Stimulated activated CD8-positive, alpha-beta memory T cell treated with anti-CD3 and anti-CD28 coated beads, Interleukin-4, amount 100 ng/mL, for 24 hours (primary cell): ENCODE measurements around the gene ELL2.

Experiments
- DNase-seq: peaks from one replicate; pipeline ENCODE4 v3.0.0-alpha.2; 2020; ENCODE audit warnings: low read depth

Gene ELL2

DNA sequence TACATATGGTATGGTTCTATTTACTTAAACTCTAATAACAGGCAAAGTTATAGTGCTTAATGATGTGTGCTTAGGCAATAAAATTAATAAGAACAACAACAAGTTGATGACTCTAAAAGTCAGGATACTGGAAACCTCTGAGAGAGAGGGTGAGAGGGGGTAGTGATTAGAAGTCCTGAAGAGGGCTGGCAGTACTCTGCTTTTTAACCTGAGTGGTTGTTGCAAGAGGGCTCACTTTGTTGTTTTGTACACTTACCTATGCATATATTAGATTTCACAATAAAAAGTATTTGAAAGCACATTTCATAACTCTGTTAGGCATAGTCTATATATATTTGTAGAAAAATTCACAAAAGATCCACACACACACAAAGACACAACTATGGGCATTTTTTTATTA, 21.4 kb upstream of the ELL2 start:
- no peak for DNase-seq

DNA sequence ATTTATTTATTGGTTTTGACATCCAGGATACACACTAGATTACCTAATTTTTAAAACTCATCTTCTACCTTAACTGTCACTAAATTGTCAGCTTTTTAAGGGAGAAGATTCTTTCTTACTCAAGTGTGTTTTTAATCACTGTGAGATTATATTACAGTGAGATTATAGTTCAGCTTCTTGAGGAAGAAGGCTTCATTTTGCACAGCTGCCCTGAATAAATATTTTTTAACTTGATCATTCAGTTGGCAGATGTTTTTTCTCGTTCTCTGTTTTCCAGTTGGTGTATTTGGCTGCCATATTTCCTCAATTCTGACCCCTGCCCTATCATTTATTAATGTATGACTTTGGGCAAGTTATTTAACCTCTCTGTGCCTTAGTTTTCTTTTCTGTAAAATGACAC, 15.0 kb upstream of the ELL2 start:
- no peak for DNase-seq

DNA sequence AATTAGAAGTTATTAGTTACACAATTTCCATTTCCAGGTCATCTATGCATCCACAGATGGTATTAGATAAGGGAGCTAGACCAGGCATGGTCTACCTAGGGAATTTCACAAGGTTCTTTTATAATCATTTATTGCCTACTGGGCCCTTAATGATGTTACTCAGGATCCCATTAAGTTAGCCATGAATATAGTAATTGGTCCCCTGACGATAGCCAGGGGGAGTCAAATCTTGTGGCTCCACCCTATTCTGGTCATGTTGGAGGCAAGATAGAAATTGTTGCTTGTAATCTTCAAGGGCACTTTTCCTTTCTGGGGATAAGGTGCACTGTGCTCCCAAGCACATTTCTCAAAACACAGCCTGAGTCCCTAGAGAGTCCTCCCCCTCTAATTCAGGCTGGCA, 14.1 kb upstream of the ELL2 start:
- DNase-seq: no peak

DNA sequence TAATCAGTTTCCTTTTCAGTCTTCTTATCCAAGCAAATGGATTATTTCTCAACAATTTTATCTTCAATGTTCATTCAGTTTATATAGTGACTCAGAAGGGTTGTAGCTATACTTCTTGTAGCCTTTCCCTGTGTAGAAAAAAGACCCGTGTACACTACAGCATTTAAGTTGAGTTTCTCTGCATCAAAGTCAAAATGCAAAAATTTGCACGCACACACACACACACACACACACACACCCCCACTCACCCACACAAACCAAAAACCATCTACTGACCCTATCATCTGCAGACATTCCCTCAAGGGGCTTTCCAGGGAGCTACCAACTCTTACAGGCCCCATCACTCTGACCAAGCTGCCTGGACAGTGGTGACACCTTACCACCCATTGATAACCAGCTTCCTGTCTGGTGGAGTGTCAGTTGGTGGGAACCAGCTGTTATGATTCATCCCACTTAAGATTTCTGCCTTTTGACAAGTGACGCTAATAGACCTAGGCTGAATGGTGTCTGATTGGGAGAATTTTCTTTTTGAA, 12.2 kb upstream of the ELL2 start:
- DNase-seq: no peak

DNA sequence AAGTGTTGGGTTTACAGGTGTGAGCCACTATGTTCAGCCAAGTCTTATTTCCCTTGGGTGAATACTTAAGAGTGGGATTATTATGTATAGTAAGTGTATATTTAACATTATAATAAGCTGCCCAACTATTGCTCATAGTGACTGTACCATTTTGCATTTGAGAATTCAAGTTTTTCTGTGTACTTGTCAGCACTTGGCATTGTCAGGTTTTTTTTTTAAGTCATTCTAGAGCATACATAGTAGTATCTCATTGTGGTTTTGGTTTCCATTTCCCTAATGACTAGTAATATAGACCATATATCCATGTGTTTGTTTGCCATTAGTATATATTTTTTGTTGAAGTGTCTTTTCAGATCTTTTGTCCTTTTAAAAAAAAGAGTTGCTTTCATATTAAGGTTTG, 10.5 kb upstream of the ELL2 start:
- no peak for DNase-seq

DNA sequence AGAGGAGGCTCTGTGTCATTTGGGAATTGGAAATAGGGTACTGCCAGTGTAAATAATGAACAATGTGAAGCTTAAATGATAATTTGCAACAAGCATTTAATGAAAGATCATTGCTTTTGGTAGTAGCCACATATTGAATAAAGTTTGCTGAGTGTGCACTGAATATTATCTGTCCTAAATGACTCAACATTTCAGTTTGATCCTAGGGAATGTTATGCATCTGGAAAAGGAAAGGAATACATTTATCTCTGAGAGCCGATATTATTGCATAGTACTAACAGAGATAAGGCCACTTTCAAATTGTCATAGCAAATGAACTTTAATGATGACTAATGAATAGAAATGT, 8.7 kb upstream of the ELL2 start:
- no peak for DNase-seq

DNA sequence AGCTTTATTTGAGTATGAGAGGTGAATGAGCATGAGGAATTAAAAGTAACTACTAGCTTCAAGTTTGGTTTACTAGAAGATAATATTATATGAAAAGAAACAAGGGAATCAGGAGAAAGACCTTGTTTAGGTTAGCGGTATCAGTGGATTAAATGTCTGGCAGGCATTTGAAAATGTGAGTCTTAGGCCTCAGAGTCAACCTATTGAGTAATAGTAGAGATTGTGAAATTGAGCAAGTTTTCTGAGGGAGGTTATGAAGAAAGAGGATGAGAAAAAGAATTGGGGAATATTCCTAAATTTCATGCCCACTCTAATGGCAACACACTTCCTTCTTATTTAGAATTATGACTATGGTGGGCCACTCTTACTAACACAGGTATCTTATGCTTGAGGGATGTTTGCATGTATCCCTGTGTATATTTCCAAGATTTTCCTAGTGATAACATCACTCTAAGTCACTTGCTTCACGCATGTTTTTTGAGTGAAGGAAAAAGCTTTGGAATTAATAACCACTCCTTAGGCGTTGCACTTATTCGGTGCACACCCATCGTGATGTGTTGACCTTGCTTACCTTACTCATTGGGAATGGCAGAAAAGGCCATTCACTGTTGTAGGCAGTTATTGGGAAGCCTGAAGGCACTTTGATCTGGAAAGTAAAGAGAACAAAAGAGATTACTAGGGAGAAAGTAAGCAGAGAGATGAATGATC, 8.2 kb upstream of the ELL2 start:
- no peak for DNase-seq

DNA sequence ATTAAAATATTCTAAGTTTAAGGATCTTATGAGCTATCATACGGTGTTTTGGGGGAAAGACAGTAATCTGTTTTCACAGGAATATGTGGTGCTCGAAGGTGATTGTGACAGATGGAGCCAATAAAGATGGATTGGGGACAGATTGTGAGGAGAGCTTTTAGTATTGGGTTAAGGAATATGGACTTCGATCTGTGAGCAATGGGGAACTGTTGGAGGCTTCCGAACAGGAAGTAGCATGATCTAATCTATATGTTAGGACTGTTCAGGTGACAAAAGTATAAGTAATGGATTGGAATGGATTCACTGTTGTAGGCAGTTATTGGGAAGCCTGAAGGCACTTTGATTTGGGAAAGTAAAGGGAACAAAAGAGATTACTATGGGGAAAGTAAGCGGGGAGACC, 7.4 kb upstream of the ELL2 start:
- DNase-seq: no peak

DNA sequence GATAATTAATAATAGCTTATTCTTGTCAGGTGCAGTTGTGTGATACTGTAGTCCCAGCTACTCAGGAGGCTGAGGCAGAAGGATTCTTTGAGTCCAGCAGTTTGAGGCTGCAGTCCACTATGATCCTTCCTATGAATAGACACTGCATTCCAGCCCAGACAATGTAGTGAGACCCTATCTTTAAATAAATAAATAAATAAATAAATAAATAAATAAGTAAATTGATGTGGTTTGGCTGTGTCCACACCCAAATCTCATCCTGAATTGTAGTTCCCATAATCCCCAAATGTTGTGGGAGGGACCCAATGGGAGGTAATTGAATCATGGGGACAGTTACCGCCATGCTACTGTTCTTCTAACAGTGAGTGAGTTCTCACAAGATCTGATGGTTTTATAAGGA, 5.6 kb upstream of the ELL2 start:
- no peak for DNase-seq

DNA sequence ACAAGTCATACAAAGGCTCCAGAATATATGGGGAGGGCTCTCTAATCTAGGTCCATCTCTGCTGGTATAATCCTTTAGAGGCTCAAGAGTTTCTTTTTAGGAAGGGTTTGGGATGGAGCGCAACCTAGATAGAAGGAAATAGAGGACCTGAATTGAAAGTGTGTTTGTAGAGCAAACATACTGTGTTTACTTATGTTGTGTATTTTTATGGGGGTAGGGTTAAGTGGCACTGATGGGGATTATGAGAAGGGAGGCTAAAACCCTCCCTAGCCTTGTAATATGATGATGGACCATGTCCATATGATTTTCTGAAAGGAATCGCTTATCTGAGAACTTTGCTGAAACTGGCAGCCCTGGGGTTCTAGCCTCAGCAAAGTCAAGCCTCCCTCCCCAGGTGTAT, 4.4 kb upstream of the ELL2 start:
- DNase-seq: no peak

DNA sequence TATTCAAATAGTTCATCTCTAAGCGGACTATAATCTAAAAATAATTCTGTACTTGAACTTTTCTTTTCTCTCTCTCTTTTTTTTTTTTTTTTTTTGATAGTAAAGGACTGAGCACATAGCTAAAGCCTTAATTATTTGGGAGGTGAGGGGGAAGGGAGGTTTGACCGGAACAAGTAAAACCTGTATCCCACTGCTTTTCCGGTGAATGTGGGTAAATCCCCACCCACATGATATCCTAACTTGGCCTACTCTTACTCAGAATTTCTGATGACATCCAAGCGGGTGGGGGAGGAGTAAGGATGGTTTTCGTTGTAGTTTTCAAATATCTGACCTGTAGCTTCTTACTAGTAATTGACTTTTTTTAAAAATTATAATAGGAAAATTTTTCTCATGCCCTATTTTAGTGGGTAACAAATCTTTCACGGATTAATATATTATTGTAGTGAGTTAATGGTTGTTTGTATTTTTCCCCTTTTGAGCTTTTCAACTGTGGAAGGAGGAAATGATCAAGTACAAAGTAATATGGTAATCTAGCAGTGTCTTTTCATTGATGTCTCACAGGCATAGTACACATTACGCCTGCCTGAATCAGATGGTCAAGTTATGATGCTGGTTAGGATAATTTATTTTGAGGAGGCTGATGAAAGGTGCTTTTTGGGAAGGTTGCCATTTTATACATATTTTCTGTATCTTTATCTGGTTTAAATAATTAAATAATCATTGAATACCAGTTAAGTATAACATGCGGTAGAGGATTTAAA, 2.2 kb upstream of the ELL2 start:
- no peak for DNase-seq

DNA sequence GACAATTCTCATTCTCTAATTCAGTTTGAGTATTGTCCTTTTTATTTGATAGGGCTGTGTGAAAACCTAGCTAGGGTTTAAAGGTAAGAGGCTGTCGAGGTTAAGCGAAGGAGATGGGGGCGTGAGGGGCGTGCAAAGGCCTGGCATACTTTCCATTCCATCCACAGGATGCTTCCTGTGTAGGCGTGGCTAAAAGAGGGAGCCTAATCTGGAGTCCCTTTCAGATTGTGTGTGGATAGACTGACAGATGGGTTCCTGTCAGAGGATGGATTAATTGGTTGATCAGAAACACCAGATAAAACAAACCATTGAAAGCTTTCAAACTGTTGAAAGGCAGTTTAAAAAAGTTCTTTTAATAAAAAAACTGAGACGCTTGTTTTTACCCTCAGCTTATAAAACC, 1.1 kb upstream of the ELL2 start:
- DNase-seq: no peak

DNA sequence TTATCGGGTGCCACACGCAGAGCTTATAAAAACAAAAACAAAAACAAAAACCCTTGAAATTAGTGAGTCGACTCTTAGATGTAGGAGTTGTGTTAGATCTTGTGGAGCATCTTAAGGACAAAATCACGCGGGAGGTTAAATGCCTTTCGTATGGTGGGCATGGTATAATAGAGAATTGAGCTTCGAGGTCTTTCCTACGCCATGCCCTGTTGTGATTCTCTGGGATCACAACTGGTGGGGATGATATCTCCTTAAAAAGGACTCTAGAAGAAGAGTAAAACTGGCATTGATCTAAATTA, 773 bp upstream of the ELL2 start:
- DNase-seq: no peak

DNA sequence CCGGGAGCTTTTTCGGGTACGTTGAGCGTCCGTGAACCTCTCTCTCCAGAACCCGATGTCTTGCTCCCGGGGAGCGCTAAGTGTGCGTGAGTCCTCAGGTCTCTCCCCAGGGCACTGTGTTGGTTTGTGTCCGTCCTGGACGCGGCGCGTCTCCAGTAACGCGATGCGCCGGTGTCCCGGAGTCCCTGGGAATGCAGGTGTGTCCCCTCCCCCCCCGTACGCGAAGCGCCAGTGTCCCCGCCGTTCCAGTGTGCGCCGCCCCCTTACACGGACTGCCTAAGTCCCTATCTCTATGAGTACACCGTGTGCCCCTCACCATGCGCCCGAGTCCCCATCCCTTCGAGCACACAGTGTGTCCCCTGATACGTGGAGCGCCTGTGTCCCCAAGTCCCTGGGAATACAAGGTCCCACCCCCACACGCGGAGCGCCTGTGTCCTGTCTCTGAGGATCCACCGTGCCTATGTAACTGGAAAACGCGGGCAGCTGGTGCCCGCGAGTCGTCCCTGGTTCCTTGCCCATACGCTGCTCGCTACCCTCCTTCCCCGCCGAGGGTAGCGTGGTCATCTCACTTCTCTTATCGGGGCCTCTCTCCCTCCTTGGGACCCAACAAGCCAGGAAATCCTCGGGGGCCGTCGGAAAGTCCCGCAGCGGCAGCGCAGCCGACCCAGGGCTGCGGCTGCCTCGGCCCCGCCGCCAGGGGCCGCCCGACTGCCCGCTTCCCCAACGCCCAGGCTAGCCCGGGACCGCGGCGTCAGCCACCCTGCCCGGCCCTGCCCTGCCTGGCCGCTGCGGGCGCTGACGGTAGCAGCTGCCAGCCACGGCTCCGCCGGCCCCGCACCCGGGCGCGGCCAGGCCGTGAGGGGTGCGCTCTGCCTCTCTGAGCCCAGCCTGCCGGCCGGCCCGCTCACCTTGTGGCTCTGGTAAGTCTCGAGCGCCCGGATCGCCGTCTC, 709 bp downstream of the ELL2 start:
- peak; percentile 61 for DNase-seq

DNA sequence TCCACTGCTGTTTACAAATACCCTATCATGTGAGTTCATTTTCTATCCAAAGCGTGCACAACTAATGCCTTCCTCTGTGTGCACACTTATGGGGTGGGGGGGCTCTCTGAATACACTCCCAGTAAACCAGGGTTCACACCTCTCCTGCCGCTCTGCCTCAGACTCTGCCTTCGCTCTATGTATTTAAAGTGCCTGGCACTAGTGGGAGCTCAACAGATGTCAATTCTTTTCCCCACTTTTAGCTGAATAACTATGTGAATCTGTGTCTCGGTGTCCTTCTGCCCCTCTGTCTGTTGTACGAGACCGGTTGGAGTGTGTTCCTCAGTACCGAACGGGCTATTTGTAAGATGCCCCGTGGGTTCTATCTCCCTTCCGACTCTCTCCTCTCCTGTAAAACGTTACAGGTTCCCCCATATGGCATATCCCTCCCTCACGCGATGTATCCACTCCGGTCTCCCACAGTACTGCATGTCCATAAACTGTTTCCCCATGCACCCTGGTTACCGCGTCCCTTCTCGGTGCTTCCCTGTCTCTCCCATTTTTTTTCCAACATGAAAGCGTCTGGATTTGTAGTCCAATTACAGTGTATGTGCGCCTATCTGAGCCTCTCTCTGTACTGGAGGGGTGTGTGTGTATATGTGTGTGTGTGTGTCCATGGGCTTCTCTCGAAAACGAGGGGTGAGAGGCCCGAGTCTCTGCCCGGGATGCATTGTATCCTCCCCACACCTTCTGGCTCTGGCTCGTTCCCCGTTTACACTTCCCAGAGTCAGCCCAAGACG, 1.6 kb downstream of the ELL2 start:
- no peak for DNase-seq

DNA sequence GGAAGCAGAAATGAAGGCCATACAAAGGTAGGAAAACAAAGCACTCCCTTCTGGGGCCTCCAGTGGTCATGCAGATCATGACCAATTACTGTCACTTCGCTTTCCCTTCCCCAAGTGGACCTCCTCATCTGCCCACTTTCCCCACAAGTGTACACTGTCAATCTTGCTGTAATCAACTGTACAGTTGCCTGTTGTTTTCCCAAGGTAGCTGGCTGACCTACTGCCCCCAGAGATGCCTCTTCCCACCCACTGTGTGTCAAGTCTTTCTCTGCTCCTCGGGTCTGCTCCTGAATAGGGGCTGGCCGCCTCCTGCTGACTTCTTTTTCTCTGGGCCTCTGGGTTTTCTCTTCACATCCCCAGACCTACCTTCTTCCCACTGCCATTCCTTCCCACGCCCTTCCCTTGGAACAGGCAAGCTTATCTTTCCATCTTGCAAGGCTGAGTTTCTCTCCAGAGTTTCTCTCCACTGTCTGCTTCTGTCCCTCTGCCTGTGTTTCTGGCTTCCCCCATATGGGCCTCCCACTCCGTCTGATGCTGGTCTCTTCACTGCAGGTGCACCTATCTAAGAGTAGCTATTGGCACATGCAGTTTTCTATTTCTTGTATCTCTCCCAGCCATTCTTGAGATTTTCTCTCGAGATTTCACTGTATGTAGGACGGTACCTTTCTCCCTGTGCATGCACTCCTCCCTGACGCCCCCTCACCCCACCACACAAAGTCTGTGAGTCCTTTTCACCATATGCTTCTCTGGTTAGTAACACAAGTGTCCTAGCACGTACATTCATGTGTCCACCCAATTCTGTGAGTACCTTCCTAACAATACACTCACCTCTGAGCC, 2.4 kb downstream of the ELL2 start:
- DNase-seq: no peak

DNA sequence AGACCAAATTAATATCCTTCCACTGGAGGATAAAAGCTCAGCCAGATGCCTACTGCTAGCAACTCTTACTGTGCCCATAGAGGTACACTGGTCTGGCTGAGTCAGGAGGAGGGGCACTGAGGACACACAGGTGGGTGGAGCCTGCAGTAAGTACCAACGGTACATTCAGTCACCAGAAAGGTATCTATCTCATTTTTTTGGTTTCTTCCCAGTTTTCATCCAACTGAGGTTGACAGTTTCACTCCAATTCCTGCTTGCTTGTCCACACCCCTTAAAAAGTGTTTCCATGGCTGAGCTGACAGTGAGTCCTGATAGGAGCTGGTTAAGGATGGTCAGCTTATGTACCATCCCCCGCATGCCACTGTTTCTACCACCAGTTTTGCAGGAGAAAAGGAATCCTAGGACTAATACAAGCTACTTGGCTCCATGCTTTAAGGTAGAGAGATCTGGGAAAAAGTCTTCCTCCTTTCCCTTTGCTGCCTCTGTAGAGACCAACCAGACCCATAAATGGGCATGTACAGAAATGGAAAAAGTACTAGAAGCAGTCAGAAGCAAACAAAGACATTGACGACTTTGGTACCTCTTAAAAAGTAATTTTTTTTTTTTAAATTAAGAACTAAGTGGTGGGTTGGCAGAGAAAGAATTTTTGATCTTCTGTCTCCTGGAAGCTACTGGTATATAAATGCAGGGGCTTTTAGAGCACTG, 3.2 kb downstream of the ELL2 start:
- no peak for DNase-seq

DNA sequence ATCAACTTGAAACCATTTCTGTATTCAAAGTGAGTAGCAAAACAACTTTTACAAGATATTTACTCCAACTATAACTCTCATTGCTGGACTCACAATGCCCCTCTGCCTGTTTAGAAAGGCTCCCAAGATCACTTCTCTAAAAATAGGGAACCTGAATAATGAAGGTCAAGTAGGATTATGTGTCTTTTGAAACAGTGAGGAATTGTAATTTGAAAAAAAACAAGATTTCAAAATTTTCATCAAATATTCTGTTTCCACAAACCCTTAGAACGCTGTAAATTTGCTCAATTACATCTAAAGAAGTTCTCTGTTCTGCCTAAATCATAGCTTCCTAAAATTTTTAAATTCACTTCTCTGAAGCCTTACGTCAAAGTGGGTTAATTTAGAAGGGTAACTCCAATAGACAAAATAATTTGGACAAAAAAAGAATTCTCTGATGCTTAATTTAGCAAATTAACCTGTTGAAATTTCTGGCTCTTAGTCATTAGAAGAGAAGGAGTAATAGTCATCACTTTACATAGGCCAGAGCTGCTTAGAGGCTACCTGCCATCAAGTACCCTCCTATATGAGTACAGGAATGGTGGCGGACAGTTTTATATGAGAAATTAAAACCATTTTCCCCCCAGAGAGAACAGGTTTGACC, 4.0 kb downstream of the ELL2 start:
- no peak for DNase-seq

DNA sequence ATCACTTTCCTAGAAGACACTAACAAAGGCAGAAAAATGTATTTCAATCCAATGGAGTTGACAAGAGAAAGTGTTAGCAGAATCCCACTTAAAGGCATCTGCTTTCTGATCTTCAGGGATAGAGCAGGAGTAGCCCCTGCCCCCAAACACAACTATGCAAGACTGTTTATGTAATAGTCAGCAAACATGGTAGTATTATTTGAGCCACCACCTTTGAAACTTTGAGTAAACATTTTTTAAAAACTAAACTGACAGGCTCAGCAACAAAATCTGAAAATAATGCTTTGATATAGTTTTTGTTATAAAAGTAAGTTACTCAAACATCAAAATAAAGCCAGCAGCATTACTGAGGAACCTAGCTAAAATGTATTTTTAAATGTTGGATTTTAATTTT, 4.8 kb downstream of the ELL2 start:
- no peak for DNase-seq
